ENCODE measurements around the gene COPS2. TPM values are rescaled to one million over a fixed set of nuclear protein-coding genes. Genes with fewer than 3 reads are reported as not detected.

COPS2 gene
- total RNA-seq, 1 donor from 2014 or later, result 71.8 TPM

DNA sequence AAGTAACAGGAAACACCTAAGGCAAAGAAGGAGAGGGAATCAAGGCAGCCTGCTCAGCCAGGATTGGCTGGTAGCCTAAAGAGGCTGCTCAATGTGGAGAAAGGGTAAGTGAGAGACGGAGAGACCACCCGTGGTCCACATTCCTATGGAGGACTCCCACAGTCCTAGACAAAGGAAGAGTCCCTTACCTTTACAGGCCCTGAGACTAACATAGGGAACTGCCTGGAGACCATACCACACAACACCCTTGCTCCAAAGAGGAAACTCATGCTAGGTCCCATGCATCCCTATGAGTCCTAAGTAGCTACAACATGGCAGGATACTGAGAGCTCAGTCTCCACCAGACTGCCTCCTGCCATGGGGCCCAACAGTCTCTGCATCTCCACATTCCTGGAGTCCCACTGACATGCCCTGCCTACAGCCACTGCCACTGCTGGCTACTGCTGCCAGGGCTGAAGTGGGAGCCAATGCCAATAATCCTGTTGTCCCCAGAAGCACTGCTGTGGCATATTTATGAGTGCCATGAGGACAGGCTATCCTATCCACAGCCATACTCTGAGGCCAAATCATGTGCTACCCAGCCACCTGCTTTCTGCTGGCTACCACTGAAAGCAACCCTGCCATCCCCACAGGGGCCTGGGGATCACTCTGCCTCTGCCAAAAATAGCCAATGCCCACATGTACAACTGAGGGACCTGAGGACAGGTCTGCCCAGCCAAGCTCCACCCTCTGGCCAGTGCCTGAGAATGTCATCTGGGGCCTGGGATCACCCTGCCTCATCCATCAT lies 45.0 kb downstream of the COPS2 start:
- H3K27me3 Mint-ChIP-seq (ENCODE audit: unreplicated experiment), result no peaks in the 10 kb centered on the region
- H3K4me1 Mint-ChIP-seq (ENCODE audit: unreplicated experiment), result no peaks in the 10 kb centered on the region
- H3K27ac Mint-ChIP-seq (ENCODE audit: unreplicated experiment), result no peak overlapping the region
- H3K4me3 Mint-ChIP-seq (ENCODE audit: unreplicated experiment), result peak overlapping the region; percentile 4
- DNase-seq (ENCODE audit: low spot score), result no peak
- H3K36me3 Mint-ChIP-seq (ENCODE audit: low read depth, unreplicated experiment), result peaks cover 26% of the 10 kb centered on the region
- TF ChIP-seq, protein P1, sequence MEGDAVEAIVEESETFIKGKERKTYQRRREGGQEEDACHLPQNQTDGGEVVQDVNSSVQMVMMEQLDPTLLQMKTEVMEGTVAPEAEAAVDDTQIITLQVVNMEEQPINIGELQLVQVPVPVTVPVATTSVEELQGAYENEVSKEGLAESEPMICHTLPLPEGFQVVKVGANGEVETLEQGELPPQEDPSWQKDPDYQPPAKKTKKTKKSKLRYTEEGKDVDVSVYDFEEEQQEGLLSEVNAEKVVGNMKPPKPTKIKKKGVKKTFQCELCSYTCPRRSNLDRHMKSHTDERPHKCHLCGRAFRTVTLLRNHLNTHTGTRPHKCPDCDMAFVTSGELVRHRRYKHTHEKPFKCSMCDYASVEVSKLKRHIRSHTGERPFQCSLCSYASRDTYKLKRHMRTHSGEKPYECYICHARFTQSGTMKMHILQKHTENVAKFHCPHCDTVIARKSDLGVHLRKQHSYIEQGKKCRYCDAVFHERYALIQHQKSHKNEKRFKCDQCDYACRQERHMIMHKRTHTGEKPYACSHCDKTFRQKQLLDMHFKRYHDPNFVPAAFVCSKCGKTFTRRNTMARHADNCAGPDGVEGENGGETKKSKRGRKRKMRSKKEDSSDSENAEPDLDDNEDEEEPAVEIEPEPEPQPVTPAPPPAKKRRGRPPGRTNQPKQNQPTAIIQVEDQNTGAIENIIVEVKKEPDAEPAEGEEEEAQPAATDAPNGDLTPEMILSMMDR (IDR thresholded peaks at IDR 0.05; ENCODE audit: unreplicated experiment), result no peak
- no peaks in the 10 kb centered on the region for H3K9me3 Mint-ChIP-seq (ENCODE audit: unreplicated experiment)

DNA sequence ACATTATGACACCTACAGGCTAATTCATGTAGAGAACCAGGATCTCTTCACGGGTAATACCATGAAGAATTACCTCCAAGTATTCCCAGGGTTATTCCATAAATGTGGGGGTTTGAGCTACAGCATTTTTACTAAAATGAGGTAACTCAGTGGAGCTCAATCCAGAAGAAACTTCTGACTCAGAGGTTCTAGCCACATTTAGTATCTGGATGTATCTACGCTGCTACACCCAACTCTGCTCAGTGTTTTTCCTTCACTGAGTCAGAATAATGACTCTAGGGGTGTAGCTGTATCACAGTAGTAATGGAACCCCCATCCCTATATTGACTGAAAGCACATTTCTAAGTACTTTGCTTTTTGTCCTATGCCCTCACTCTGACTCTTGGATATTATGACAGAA lies 52.4 kb downstream of the COPS2 start:
- H3K27me3 Mint-ChIP-seq (ENCODE audit: unreplicated experiment), result no peaks in the 10 kb centered on the region
- no peak for DNase-seq (ENCODE audit: low spot score)
- TF ChIP-seq, protein P1 (IDR thresholded peaks at IDR 0.05; ENCODE audit: unreplicated experiment), result no peak
- H3K4me1 Mint-ChIP-seq (ENCODE audit: unreplicated experiment), result peaks cover 3% of the 10 kb centered on the region
- H3K9me3 Mint-ChIP-seq (ENCODE audit: unreplicated experiment), result no peaks in the 10 kb centered on the region
- H3K27ac Mint-ChIP-seq (ENCODE audit: unreplicated experiment), result no peak overlapping the region
- H3K4me3 Mint-ChIP-seq (ENCODE audit: unreplicated experiment), result no peak overlapping the region
- no peaks in the 10 kb centered on the region for H3K36me3 Mint-ChIP-seq (ENCODE audit: low read depth, unreplicated experiment)

DNA sequence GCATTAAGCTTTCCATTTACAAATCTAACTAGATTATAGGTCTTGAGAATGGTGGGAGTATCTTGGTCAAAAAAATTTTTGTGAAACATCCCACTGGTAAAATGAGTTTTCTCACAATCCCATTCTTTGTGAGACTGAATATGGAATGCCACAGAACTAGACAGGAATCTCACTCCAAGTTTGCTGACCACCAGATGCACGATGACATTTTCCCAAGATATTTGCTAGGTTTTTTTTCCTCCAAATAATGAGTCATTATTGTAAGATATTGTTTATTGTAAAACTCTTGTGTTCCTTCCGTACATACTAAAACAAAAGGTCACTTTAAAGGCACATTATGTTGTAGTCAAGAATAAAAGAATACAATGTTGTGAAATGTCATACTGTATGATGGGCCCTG lies 53.9 kb downstream of the COPS2 start:
- H3K27ac Mint-ChIP-seq (ENCODE audit: unreplicated experiment), result no peak overlapping the region
- TF ChIP-seq, protein P1 (IDR thresholded peaks at IDR 0.05; ENCODE audit: unreplicated experiment), result no peak
- no peaks in the 10 kb centered on the region for H3K9me3 Mint-ChIP-seq (ENCODE audit: unreplicated experiment)
- no peaks in the 10 kb centered on the region for H3K36me3 Mint-ChIP-seq (ENCODE audit: low read depth, unreplicated experiment)
- no peak overlapping the region for H3K4me3 Mint-ChIP-seq (ENCODE audit: unreplicated experiment)
- H3K27me3 Mint-ChIP-seq (ENCODE audit: unreplicated experiment), result no peaks in the 10 kb centered on the region
- DNase-seq (ENCODE audit: low spot score), result no peak
- H3K4me1 Mint-ChIP-seq (ENCODE audit: unreplicated experiment), result peaks cover 3% of the 10 kb centered on the region

DNA sequence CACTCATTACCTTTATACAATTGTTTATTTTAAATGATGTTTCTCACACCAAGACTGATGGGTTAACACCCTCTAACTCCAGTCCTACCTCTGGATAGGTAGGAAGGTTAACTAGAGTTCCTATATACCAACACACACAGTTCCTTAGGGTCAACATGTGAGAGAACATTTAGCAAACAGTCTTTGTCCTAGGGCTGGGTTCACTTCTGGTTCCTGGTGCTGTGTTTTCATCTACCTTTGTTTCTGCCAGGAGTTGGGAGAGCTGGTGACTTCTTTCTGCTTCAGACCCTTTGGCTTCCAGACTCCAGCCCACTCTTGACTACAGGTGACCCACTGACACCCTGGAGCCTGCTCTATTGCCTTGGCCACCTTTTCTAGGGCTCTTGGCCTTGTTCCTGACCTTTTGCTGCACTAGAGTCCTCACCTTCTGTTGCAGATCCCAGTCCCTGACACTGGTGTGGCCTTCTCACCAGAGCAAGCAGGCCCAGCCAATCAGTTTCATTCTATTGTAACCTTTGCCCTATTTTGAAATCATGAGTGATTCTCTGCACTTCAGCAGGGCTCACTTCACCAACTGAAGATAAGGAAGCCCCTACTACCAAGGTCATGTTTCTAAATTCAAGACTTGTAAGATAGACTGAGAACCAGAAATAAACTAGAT lies 59.2 kb downstream of the COPS2 start:
- no peaks in the 10 kb centered on the region for H3K9me3 Mint-ChIP-seq (ENCODE audit: unreplicated experiment)
- no peaks in the 10 kb centered on the region for H3K36me3 Mint-ChIP-seq (ENCODE audit: low read depth, unreplicated experiment)
- TF ChIP-seq, protein P1 (IDR thresholded peaks at IDR 0.05; ENCODE audit: unreplicated experiment), result no peak
- no peaks in the 10 kb centered on the region for H3K4me1 Mint-ChIP-seq (ENCODE audit: unreplicated experiment)
- H3K27ac Mint-ChIP-seq (ENCODE audit: unreplicated experiment), result no peak overlapping the region
- DNase-seq (ENCODE audit: low spot score), result no peak
- no peak overlapping the region for H3K4me3 Mint-ChIP-seq (ENCODE audit: unreplicated experiment)
- H3K27me3 Mint-ChIP-seq (ENCODE audit: unreplicated experiment), result no peaks in the 10 kb centered on the region

DNA sequence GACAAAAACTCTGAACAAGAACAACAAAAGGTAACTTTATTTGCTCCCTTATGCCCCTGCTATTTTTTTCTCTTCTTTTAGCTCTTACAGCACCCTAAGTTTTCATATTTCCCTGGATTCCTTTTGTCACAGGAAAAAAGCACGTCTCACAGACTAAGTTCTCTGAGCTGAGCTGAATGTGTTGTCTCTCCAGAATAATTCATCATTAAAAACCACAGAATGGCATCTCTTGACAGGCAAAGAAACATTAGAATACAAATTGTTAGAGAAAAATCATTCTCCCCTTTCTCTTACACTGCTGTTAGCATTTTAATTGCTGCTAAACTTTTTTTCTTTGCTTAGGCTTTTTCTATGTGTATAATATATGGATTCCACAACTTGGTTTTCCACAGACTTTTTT lies 60.5 kb downstream of the COPS2 start:
- no peak for DNase-seq (ENCODE audit: low spot score)
- no peak overlapping the region for H3K27ac Mint-ChIP-seq (ENCODE audit: unreplicated experiment)
- no peaks in the 10 kb centered on the region for H3K4me1 Mint-ChIP-seq (ENCODE audit: unreplicated experiment)
- H3K4me3 Mint-ChIP-seq (ENCODE audit: unreplicated experiment), result no peak overlapping the region
- no peaks in the 10 kb centered on the region for H3K9me3 Mint-ChIP-seq (ENCODE audit: unreplicated experiment)
- H3K36me3 Mint-ChIP-seq (ENCODE audit: low read depth, unreplicated experiment), result no peaks in the 10 kb centered on the region
- no peaks in the 10 kb centered on the region for H3K27me3 Mint-ChIP-seq (ENCODE audit: unreplicated experiment)
- TF ChIP-seq, protein P1 (IDR thresholded peaks at IDR 0.05; ENCODE audit: unreplicated experiment), result no peak

All from endothelial cell (in vitro differentiated cells).